Suprapubic skin (tissue), 4 donors: ENCODE measurements around the gene MEIOSIN. TPM values are rescaled to one million over a fixed set of nuclear protein-coding genes. Genes with fewer than 3 reads are reported as not detected.
"Not testable (repeated sequence)": the region's sequence is repeated elsewhere in the genome, so short reads cannot be mapped to it uniquely, and the experiment has no call there.

Source experiments
- DNase-seq, 2 donors: peaks; one replicate each; pipeline ENCODE4 v3.0.0-alpha.2; 2019; ENCODE audit warnings: low spot score in 2 of 2
- H3K27ac ChIP-seq: fragments of 200-600 bp; sonication (generic); one replicate; pipeline ENCODE4 v1.5.1; 2019
- H3K27me3 ChIP-seq: fragments of 200-600 bp; sonication (generic); one replicate; pipeline ENCODE4 v1.5.1; 2019
- H3K36me3 ChIP-seq: fragments of 200-600 bp; sonication (generic); one replicate; pipeline ENCODE4 v1.5.1; 2019
- H3K4me1 ChIP-seq: fragments of 200-600 bp; sonication (generic); one replicate; pipeline ENCODE4 v1.5.1; 2019
- H3K4me3 ChIP-seq: fragments of 200-600 bp; sonication (generic); one replicate; pipeline ENCODE4 v1.5.1; 2019; ENCODE audit warnings: mild to moderate bottlenecking
- H3K9me3 ChIP-seq: fragments of 200-600 bp; sonication (generic); one replicate; pipeline ENCODE4 v1.5.1; 2019
- CTCF ChIP-seq, 2 donors: fragments of 200-600 bp in 1 of 2; fragments of 450-650 bp in 1 of 2; sonication (generic) in 1 of 2; IDR thresholded peaks; one replicate each; pipeline ENCODE4 v1.5.1; 2016 to 2019; ENCODE audit warnings: antibody characterized with exemption in 2 of 2, mild to moderate bottlenecking in 1 of 2, moderate library complexity in 1 of 2
- EP300 ChIP-seq: sonication (generic); formaldehyde crosslinking; IDR thresholded peaks from one replicate; pipeline ENCODE4 v1.6.1; 2017; ENCODE audit warnings: antibody characterized with exemption
- POLR2A ChIP-seq, 2 donors: fragments of 450-650 bp; IDR thresholded peaks; one replicate each; pipeline ENCODE4 v1.6.1; 2017; ENCODE audit warnings: antibody characterized with exemption in 2 of 2, mild to moderate bottlenecking in 2 of 2, moderate library complexity in 2 of 2
- POLR2AphosphoS5 ChIP-seq, 3 donors: sonication (generic); formaldehyde crosslinking; IDR thresholded peaks; one replicate each; pipeline ENCODE4 v1.6.1; 2017; ENCODE audit warnings: antibody characterized with exemption in 3 of 3
- WGBS: methylation state at CpG from one replicate; pipeline ENCODE4 v1.1.5; 2018; 5-methylcytosine and 5-hydroxymethylcytosine counted together
- total RNA-seq, 4 donors: library from RNA; depleted of rRNA; stranded (reverse); fragments of >200 nt; gene quantifications; one replicate each; pipeline ENCODE4 v1.1.0, GENCODE V29; 2016

Gene MEIOSIN
- total RNA-seq, 4 donors from 2014 or later: not detected

- peak overlapping the region; percentile 91 for H3K27ac ChIP-seq
- 1% methylated on average over 48 of the region's 51 CpGs for WGBS
- peaks cover 9% of the 10 kb centered on the region for H3K36me3 ChIP-seq
- H3K27me3 ChIP-seq: no peaks in the 10 kb centered on the region
- peaks cover 38% of the 10 kb centered on the region for H3K4me1 ChIP-seq
- H3K4me3 ChIP-seq: peak overlapping the region; percentile 68
- peak; percentile 99 for DNase-seq
- TF ChIP-seq POLR2A (IDR thresholded peaks at IDR 0.05) (no peak), CTCF (IDR thresholded peaks at IDR 0.05) (peak in 1 of 2 donors; percentile 14), POLR2AphosphoS5 (IDR thresholded peaks at IDR 0.05) (peak; percentile 23 to 94 (median 82))
- no peaks in the 10 kb centered on the region for H3K9me3 ChIP-seq
Observed at GRCh38 chr19:45717131-45717982, 15.9 kb upstream of the MEIOSIN start.

GRCh38 chr19:45717983-45718650 is 15.1 kb upstream of the MEIOSIN start:
- Histone ChIP-seq H3K36me3 (peaks cover 2% of the 10 kb centered on the region), H3K4me3 (peak overlapping the region; percentile 68), H3K27ac (peak overlapping the region; percentile 91), H3K27me3 (no peaks in the 10 kb centered on the region), H3K9me3 (no peaks in the 10 kb centered on the region), H3K4me1 (peaks cover 43% of the 10 kb centered on the region)
- 46% methylated on average over 11 of the region's 12 CpGs for WGBS
- TF ChIP-seq POLR2A (IDR thresholded peaks at IDR 0.05) (no peak), POLR2AphosphoS5 (IDR thresholded peaks at IDR 0.05) (no peak), CTCF (IDR thresholded peaks at IDR 0.05) (no peak), EP300 (no peak)
- DNase-seq: no peak

- not testable (repeated sequence) for H3K9me3 ChIP-seq, H3K4me3 ChIP-seq, H3K27ac ChIP-seq, H3K27me3 ChIP-seq, DNase-seq
- peaks cover 44% of the 10 kb centered on the region for H3K4me1 ChIP-seq
- H3K36me3 ChIP-seq: peaks cover 10% of the 10 kb centered on the region
- 97% methylated on average over 11 of the region's 11 CpGs for WGBS
Observed at GRCh38 chr19:45720065-45720464, 13.2 kb upstream of the MEIOSIN start.

GRCh38 chr19:45728683-45729082 is 4.6 kb upstream of the MEIOSIN start:
- WGBS: 90% methylated on average over 18 of the region's 18 CpGs
- Histone ChIP-seq H3K36me3 (peaks cover 11% of the 10 kb centered on the region), H3K4me1 (peaks cover 27% of the 10 kb centered on the region)
- not testable (repeated sequence) for H3K9me3 ChIP-seq, H3K27me3 ChIP-seq, DNase-seq, H3K4me3 ChIP-seq, H3K27ac ChIP-seq

- peaks cover 9% of the 10 kb centered on the region for H3K36me3 ChIP-seq
- peak overlapping the region; percentile 83 for H3K27ac ChIP-seq
- no peak for TF ChIP-seq POLR2A (IDR thresholded peaks at IDR 0.05)
- no peak for TF ChIP-seq CTCF (IDR thresholded peaks at IDR 0.05)
- TF ChIP-seq EP300: no peak
- no peak for DNase-seq
- H3K4me3 ChIP-seq: peak overlapping the region; percentile 95
- peaks cover 27% of the 10 kb centered on the region for H3K4me1 ChIP-seq
- WGBS: 3% methylated on average over 10 of the region's 10 CpGs
- no peaks in the 10 kb centered on the region for H3K9me3 ChIP-seq
- H3K27me3 ChIP-seq: no peaks in the 10 kb centered on the region
Observed at GRCh38 chr19:45729800-45730290, 3.4 kb upstream of the MEIOSIN start.
